Caki2 (cell line): Measurements from ENCODE around the gene A2ML1. TPM values are rescaled to one million over a fixed set of nuclear protein-coding genes. Genes with fewer than 3 reads are reported as not detected.
A peak's percentile ranks its signal among the peaks of the same experiment; 100 is the strongest.
"Not testable (repeated sequence)": the region's sequence is repeated elsewhere in the genome, so short reads cannot be mapped to it uniquely, and the experiment has no call there.

Experiments used
- DNase-seq: peaks from one replicate; pipeline ENCODE4 v3.0.0-alpha.2; 2015; ENCODE audit warnings: low read depth
- in situ Hi-C: cut with HindIII; loops from 2 replicates; pipeline ENCODE4 v1.10.0; 2016; ENCODE audit warnings: low sequenced_read_pairs, low pct_unique_long_range_greater_than_20kb, mixed read lengths
- total RNA-seq: library from RNA; depleted of rRNA; stranded (reverse); fragments of >200 nt; shearing (Covaris generic); gene quantifications from 2 replicates; pipeline ENCODE4 v1.2.3, GENCODE V29; 2014; ENCODE audit warnings: low replicate concordance

Gene A2ML1
- total RNA-seq, 1 experiment from 2014 or later = not detected

- in situ Hi-C loops = no loop called here
- peak; percentile 57 for DNase-seq
These were observed 68.1 kb downstream of the A2ML1 start for GRCh38 chr12:8890313-8891085.

- in situ Hi-C loops = no loop called here
- DNase-seq = no peak
These were observed 69.6 kb downstream of the A2ML1 start for GRCh38 chr12:8891976-8892375.

GRCh38 chr12:8894378-8894777 lies 72.0 kb downstream of the A2ML1 start:
- no peak for DNase-seq
- in situ Hi-C loops = no loop called here

DNA sequence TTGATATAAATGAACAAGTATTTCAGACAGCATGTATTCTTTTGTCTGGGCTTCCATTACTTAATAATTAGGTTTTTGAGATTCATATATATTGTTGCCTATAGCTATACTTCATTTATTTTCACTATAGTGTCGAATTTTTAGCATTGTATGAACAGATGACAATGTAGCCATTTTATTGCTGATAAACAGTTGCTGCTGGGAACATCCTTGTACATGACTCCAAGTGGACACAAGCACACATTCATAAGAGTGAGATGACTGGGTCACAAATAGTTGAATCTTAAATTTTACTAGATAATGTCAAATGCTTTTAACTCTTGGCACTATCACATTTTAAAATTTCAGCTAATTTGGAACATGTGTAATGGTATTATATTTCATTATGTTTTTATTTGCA lies 72.6 kb downstream of the A2ML1 start:
- no peak for DNase-seq

GRCh38 chr12:8897081-8897480 lies 74.7 kb downstream of the A2ML1 start:
- in situ Hi-C loops = no loop called here
- DNase-seq = no peak

More for the DNA sequence above, 72.6 kb downstream of the A2ML1 start:
- in situ Hi-C loops = no loop called here

- no peak for DNase-seq
- in situ Hi-C loops = no loop called here
These were observed 77.4 kb downstream of the A2ML1 start for GRCh38 chr12:8899830-8900229.

- in situ Hi-C loops, DNase-seq: not testable (repeated sequence)
These were observed 80.3 kb downstream of the A2ML1 start for GRCh38 chr12:8902703-8903102.

DNA sequence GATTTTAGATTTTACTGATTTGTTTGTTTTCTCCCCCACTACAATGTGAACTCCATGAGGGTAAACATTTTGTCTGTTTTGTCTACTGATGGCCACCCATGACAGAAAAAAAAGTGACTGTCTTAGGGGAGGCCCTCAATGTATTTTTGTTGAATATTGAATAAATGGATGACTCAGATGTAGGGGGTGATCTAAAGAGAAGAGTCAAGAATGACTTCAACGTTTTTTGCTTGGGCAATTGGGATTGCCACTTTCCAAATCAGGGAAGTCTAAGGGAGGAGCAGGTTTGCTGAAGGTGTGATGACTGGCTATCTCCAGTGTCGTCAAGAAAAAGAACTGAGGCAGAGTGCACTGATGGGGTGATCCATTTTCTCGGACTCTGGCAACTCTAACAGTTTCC lies 81.2 kb downstream of the A2ML1 start:
- in situ Hi-C loops = no loop called here
- no peak for DNase-seq

- no peak for DNase-seq
These were observed 82.2 kb downstream of the A2ML1 start for GRCh38 chr12:8904665-8905064.

GRCh38 chr12:8905546-8905945 lies 83.1 kb downstream of the A2ML1 start:
- DNase-seq = no peak
- in situ Hi-C loops = no loop called here

More at GRCh38 chr12:8904665-8905064, 82.2 kb downstream of the A2ML1 start:
- in situ Hi-C loops = no loop called here

DNA sequence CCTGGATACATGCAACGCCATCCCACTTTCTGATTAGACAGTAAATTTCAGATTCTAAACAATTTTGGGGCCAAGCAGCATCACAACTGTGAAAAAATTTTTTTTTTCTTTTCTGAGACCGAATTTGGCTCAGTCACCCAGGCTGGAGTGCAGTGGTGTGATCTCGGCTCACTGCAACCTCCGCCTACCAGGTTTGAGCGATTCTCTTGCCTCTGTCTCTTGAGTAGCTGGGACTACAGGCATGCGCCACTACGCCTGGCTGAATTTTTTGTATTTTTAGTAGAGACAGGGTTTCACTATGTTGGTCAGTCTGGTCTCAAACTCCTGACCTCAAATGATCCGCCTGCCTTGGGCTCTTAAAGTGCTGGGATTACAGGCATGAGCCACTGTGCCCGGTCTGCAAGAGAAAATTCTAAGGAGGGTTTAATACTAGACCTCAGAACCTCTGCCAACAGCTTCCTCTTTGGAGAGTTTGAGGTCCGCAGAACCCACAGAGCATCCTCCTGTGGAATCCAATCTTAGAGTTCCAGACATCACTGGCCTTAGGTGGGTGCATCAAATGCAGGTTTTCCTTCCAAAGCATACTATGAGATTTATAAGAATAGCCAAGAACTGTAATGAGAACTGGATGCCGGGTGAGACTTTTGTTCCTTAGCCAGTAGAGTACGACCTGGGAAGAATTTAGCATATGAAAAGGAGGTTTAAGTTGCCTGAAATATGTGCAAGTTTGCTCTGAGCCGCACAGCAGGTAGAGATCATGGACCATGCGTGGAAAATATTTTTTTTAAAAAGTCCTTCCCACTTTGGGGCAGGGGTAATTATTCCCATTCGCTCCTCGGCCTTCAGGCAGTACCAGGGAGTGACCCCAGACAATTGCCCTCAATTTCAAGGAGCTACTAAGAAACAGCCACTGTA lies 84.1 kb downstream of the A2ML1 start:
- in situ Hi-C loops = no loop called here
- no peak for DNase-seq

GRCh38 chr12:8907513-8907912 lies 85.1 kb downstream of the A2ML1 start:
- DNase-seq = no peak
- in situ Hi-C loops = no loop called here

DNA sequence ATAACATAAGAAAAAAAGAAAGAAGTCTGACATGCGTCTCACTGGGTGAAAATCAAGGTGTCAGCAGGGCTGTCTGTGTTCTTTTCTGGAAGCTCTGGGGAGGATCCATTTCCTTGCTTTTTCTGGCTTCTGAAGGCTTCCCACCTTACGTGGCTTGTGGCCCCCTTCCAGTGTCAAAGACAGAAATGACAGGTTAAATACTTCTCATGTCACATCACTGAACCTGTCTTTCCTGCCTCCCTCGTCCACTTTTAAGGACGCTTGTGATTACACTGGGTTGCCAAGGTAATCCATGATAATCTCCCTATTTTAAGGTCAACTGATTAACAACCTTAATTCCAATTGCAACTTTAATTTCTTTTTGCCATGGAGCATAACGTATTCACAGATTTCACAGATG lies 87.3 kb downstream of the A2ML1 start:
- no peak for DNase-seq
- in situ Hi-C loops = no loop called here

GRCh38 chr12:8911606-8912268 lies 89.3 kb downstream of the A2ML1 start:
- no peak for DNase-seq
- in situ Hi-C loops = no loop called here

GRCh38 chr12:8912914-8913313 lies 90.5 kb downstream of the A2ML1 start:
- DNase-seq = peak; percentile 17
- in situ Hi-C loops = no loop called here

GRCh38 chr12:8913702-8914032 lies 91.2 kb downstream of the A2ML1 start:
- in situ Hi-C loops = no loop called here
- DNase-seq = no peak

GRCh38 chr12:8914033-8914715 lies 91.8 kb downstream of the A2ML1 start, which contains the start of gene PHC1:
TSS of gene PHC1 (plus strand) at chr12:8914509. CDS start at chr12:8917678, 3,169 bp downstream.
- in situ Hi-C loops = not testable (repeated sequence)

More at GRCh38 chr12:8914033-8914715, 91.8 kb downstream of the A2ML1 start, which contains the start of gene PHC1:
- peak; percentile 87 for DNase-seq
